HG03439 (cell line): ENCODE data around the gene STARD10.

Source experiments
- ATAC-seq: cut with Tn5 transposase; IDR thresholded peaks from one replicate; pipeline ENCODE4 v1.9.1; 2021; ENCODE audit warnings: mild to moderate bottlenecking, moderate library complexity; ENCODE audit not compliant: unreplicated experiment

STARD10 gene

GRCh38 chr11:72750086-72750485 is 43.8 kb downstream of the STARD10 start:
- ATAC-seq, result no peak

DNA sequence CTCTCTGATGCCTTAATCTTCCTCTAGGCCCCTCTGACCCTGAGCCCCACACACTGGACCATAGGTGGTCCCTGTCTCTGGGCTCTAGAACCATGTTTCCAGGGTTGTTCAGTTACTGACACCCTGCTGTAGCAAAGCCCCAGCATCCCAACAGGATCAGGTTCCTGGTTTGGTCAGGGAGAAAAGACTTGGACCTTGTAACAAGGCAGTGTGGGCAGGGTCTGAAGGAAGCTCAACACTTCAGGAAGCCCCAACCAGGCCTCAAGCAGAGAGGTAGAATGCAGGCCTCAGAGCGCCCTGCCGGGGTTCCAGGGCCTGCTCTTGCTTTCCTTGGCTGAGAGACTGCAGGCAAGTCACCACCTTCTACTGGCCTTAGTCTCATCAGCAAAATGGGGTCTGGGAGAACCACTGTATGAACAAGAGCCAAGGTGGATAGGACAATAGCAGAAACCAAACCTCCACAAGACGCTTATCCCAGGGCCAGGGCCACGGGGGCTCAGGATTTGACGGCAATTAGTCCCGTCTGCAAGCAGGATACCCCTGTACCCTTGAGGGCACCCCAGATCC is 46.5 kb downstream of the STARD10 start:
- no peak for ATAC-seq

- ATAC-seq, result no peak
These were observed 47.0 kb downstream of the STARD10 start for GRCh38 chr11:72746821-72747220.

GRCh38 chr11:72745925-72746550 is 47.8 kb downstream of the STARD10 start:
- no peak for ATAC-seq

DNA sequence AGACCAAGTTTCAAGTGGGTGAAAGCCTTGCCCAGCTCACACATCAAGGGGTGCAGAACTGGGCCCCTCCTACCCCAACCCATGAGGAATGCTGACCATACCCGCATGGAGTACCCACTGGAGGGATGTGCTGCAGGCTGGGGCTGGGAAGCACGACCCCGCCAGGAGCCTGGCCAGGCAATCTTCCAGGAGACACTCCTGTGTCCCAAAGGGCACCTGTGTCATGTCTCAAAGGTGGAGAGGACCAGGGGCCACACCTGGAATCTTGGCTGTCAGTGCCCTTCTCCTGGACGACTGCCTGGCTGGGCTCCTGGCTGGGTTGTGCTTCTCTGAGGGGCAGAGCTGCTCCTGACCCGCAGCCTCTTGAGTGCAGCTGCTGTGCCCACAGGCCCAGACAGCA is 48.3 kb downstream of the STARD10 start:
- ATAC-seq, result no peak

- ATAC-seq, result no peak
These were observed 49.4 kb downstream of the STARD10 start for GRCh38 chr11:72744474-72744873.

GRCh38 chr11:72743321-72744221 is 50.3 kb downstream of the STARD10 start:
- ATAC-seq, result peak; percentile 48

DNA sequence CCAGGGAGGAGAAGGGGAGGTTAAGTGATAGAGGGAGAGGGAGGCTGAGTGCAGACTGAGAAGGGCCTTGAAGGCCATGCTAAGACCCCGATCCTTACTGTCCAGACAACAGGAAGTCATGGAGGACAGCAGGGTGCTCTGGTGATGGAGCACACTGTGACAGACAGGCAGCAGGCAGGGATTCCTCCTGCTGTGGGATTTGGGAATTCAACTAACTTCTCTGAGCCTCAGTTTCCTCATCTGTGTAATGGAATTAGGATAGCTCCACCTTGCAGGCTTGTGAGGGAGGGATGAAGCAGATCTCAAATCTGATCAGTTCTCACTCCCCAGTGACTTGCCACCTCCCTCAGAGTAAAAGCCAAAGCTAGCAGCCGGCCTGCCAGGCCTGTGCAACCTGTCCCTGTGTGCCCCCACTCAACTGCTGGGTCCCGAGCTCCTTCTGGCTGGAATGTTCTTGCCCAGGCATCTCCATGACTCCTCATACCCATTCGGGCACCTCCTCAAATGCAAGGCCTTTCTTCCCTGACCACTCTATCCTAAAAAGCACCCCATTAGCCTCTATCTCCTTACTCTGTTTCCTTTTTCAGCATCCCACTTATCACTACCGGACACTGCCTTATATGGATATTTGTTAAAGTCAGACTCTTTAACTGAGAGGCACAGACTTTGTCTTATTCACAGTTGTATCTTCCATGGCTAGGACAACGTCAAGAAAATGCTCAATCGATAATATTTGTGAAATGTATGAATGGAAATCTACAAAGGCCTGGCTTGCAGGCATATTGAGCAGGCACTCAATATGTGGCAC is 51.1 kb downstream of the STARD10 start:
- ATAC-seq, result no peak

DNA sequence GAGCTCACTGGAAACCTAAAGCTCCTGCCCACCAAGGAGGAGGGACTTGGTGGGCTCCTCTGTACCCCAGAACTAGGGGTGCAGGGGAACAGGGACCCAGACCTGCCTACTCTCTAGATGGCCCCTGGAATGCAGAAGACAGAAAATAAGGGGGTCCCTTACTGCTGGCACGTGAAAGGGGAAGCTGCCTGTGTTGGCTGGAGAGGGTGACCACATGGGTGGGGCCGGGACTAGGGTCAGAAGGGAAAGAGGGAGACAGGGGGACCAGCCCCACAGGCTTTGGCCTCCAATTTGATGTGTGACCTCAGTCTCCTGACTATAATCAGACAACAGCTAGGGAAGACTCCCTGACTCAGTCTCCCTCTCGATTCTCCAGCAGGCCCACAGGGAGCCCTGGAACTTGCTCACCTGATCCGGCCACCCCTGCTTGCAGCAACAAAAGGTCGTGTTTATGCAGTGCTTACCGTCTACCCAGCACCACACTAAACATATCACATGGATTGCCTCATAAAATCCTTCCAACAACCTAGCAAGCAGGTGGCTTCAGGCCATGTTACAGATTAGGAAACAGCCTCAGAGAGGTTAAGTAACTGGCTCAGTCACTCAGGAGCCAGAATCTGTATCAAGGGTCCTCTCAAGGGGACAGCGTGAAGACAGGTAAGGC is 51.9 kb downstream of the STARD10 start:
- ATAC-seq, result no peak

GRCh38 chr11:72741429-72741833 is 52.4 kb downstream of the STARD10 start:
- ATAC-seq, result no peak

DNA sequence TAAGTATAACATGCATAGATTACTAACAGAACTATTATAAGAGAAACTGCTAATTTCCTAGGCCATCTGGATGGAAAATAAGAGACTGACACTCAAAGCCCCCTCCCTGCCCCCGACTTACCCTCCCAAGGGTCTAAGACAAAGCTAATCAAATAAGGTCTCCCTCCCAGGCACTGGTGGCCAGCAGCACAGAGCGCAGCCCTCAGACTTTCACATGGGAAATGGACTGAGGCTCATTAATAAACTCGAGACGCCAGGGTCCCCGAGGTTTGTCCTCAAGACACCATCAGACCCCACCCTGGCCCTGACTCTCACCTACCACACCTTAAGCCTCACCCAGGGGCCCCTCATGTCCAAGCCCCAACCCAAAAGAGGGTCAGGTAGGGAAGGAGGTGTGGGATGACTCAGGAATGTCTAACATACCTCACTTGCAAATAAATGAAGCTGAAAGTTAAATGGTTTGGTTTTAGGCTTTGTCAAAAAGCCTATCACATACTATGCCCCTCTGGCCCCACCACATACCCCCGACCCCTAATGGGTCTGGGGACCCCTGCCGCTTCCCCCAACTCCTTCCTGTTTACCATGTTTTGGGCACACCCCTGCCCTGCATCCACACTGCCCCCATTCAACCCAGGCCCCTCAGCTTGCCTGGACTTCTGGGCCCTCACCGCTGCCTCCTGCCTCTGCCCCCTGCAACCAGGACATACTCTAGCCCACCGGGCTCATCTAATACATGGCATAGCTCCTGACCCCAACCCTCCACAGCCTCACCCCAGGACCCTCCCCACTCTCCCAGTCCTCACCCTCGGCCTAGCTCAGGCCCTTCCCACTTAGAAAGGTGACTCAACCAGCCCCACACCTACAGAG is 53.1 kb downstream of the STARD10 start:
- ATAC-seq, result no peak

DNA sequence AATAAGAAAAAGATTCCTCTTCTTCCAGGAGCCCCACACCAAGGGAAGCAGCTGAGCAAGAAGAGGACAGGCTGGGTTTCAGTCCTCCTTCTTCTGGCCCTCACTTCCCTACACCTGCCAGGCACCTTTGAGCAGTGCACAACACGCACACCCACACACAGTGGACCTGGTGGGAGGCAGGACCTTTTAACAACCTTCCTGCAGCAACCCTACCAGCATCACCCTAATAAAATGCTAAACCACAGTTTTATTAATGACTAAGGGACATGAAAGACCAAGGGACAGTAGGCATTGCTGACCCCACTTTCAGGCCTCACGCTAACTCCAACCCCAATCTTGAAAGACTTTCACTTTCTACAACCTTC is 53.8 kb downstream of the STARD10 start:
- ATAC-seq, result no peak

DNA sequence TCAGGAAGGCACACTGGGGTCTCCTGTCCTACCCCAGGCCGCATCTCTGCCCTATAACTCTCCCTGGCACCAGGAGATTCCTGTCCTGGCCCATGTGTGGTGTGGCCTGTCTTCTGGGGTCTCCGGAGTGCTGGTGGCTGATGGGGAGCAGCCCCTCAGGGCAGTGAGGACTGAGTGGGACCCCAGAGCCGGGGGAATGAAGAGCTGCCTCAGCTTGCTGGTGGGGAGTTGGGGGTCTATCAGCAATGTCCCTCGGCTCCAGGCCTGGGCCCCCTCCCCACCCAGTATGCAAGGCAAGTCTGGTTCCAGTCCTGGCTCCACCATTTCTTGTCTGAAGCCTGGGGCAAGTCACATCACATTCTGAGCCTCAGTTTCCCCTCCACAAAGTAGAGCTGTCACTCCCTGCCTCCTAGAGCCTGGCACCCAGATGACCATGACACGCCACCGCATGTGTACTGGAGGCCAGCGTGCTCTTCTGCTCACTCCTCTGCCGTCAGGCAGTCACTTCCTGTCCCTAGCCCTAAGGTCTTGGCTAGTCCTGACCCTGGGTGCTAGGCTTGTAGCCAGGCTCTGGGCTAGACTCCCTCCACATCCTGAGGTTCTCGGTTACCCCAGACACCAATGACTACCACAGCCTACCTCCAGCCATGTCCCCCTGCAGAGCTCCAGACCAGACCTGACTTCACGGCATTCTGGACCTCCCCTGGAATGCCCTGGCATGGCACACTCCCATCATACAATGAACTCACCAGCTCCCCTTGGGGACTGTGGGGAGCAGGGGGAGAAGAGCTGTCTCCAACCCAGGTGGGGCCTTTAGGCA is 54.4 kb downstream of the STARD10 start:
- no peak for ATAC-seq

DNA sequence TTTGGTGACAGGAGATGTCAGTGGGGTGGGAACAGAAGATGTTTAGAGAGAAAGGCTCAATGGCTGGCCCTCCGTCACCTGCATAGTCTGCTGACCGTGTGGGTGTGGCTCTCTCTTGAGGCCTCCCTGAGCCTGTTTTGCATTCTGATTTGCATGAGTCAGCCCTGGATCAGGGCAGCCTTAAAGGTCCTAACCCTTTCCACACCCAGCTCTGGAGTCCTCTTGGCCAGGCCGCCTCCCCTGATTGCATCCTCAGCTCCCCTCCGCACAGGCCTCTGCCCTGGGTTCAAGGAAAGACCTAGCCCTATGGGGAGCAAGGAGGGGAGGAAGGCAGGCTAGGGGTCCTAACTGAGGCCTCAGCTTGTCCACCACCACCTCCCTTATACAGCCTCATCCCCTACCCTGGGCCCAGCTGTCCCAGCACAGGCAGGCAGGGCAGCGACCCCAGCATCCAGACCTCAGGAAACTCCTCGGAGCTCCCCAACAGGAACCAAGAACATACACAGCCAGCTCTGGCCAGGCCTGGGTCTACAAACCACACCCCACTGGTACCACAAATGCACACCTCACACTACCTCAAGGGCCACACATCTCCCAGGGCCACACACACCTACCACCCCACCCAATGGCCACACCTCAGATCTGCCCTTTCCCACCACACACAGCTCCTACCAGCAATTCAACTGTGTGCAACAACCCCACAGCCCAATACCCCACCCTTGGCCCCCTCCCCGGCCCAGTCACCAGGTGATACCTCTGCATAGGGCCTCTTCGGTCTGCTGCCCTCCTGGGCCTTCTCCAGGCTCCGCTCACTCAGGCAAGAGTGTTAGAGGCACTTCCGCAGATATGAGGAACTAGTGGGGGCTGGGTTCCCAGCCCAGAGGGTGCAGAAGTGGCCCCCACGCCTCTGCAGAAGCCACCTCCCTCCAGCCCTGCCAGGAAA is 55.4 kb downstream of the STARD10 start:
- ATAC-seq, result no peak

GRCh38 chr11:72737336-72737735 is 56.5 kb downstream of the STARD10 start:
- no peak for ATAC-seq

- no peak for ATAC-seq
These were observed 57.3 kb downstream of the STARD10 start for GRCh38 chr11:72736452-72737069.

DNA sequence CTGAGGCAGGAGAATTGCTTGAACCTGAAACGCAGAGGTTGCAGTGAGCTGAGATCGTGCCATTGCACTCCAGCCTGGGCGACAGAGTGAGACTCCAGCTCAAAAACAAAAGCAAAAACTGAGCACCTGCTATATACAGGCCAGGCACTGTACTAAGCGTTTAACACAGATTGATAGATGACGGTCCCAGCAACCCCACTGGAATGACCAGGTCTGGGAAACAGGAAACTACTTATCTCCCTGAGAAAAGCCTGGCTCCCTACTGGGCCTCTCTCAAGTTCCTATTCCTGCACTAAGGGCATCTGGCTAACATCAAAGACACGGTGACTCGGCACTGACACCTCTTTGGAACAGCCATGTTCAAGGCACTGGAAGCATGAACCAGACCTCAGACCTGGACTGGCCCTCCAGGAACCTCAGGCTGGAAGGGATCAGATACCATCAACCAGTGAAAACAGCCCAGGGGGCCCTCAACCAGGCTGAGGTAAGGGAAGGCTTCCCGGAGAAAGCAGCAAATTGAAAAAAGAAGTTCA is 58.3 kb downstream of the STARD10 start:
- no peak for ATAC-seq
